Stimulated activated CD8-positive, alpha-beta memory T cell treated with anti-CD3 and anti-CD28 coated beads, Interleukin-4, amount 100 ng/mL, for 4 hours (primary cell): ENCODE results near the gene FAM216B.

Source experiments
- DNase-seq, 2 donors: peaks; one replicate each; pipeline ENCODE4 v3.0.0-alpha.2; 2020; ENCODE audit warnings: low read depth in 2 of 2, low spot score in 1 of 2

FAM216B gene

GRCh38 chr13:42821437-42821836 is 40.1 kb downstream of the FAM216B start:
- DNase-seq, result no peak

GRCh38 chr13:42832341-42833096 is 51.1 kb downstream of the FAM216B start:
- no peak for DNase-seq

- no peak for DNase-seq
These were observed 53.6 kb downstream of the FAM216B start for GRCh38 chr13:42834946-42835345.

GRCh38 chr13:42836930-42837690 is 55.7 kb downstream of the FAM216B start:
- no peak for DNase-seq
